ENCODE data around the gene ATXN3. TPM values are rescaled to one million over a fixed set of nuclear protein-coding genes. Genes with fewer than 3 reads are reported as not detected.

Gene ATXN3
- total RNA-seq, 1 experiment from 2014 or later = 33.1 TPM

- H3K4me1 Mint-ChIP-seq = peaks cover 21% of the 10 kb centered on the region
- H3K27me3 Mint-ChIP-seq (ENCODE audit: low read depth) = no peaks in the 10 kb centered on the region
- H3K4me3 Mint-ChIP-seq = peak within 1 kb of the TSS; percentile 98
- ATAC-seq (peak; percentile 86), DNase-seq (ENCODE audit: low spot score) (peak; percentile 83)
- H3K27ac Mint-ChIP-seq = peak within 1 kb of the TSS; percentile 100
- peaks cover 29% of the 10 kb centered on the region for H3K36me3 Mint-ChIP-seq
- CTCF ChIA-PET = interaction anchor here (0.6 to 8.2 kb wide), 8 partner anchors 14 to 156 kb away, joined by 3 to 91 read pairs (median 4); partner anchors contain the start of gene ATXN3
- POLR2A ChIA-PET = interaction anchor here (0.7 to 3.6 kb wide), 11 partner anchors 10 to 207 kb away, joined by 3 to 30 read pairs (median 5); partner anchors contain the start of genes ATXN3, SLC24A4 and TRIP11
- 0 out of 2 replicates have a peak, but pooled peaks cover under 1% of the 10 kb centered on the region for H3K9me3 Mint-ChIP-seq
- TF ChIP-seq ZNF219 (CRISPR knock-in tag; IDR thresholded peaks at IDR 0.05; ENCODE audit: borderline replicate concordance) = 0 out of 2 replicates have a peak, but pooled peaks have one; percentile 11
- TF ChIP-seq, protein P1, sequence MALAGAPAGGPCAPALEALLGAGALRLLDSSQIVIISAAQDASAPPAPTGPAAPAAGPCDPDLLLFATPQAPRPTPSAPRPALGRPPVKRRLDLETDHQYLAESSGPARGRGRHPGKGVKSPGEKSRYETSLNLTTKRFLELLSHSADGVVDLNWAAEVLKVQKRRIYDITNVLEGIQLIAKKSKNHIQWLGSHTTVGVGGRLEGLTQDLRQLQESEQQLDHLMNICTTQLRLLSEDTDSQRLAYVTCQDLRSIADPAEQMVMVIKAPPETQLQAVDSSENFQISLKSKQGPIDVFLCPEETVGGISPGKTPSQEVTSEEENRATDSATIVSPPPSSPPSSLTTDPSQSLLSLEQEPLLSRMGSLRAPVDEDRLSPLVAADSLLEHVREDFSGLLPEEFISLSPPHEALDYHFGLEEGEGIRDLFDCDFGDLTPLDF (CRISPR knock-in tag; IDR thresholded peaks at IDR 0.05) = peak; percentile 41; the same call in 1 of the 2 replicates
- TF ChIP-seq ESRRA (CRISPR knock-in tag; IDR thresholded peaks at IDR 0.05; ENCODE audit: borderline replicate concordance) = peak; percentile 56; the same call in 1 of the 2 replicates
- peak; percentile 58; the same call in 1 of the 2 replicates for TF ChIP-seq ATF1 (CRISPR knock-in tag; IDR thresholded peaks at IDR 0.05)
- TF ChIP-seq, protein P2, sequence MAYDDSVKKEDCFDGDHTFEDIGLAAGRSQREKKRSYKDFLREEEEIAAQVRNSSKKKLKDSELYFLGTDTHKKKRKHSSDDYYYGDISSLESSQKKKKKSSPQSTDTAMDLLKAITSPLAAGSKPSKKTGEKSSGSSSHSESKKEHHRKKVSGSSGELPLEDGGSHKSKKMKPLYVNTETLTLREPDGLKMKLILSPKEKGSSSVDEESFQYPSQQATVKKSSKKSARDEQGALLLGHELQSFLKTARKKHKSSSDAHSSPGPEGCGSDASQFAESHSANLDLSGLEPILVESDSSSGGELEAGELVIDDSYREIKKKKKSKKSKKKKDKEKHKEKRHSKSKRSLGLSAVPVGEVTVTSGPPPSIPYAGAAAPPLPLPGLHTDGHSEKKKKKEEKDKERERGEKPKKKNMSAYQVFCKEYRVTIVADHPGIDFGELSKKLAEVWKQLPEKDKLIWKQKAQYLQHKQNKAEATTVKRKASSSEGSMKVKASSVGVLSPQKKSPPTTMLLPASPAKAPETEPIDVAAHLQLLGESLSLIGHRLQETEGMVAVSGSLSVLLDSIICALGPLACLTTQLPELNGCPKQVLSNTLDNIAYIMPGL (CRISPR knock-in tag; IDR thresholded peaks at IDR 0.05) = peak; percentile 77; the same call in 1 of the 2 replicates
- TF ChIP-seq, protein P3, sequence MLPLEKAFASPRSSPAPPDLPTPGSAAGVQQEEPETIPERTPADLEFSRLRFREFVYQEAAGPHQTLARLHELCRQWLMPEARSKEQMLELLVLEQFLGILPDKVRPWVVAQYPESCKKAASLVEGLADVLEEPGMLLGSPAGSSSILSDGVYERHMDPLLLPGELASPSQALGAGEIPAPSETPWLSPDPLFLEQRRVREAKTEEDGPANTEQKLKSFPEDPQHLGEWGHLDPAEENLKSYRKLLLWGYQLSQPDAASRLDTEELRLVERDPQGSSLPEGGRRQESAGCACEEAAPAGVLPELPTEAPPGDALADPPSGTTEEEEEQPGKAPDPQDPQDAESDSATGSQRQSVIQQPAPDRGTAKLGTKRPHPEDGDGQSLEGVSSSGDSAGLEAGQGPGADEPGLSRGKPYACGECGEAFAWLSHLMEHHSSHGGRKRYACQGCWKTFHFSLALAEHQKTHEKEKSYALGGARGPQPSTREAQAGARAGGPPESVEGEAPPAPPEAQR (CRISPR knock-in tag; IDR thresholded peaks at IDR 0.05) = no peak
- TF ChIP-seq, protein P4, sequence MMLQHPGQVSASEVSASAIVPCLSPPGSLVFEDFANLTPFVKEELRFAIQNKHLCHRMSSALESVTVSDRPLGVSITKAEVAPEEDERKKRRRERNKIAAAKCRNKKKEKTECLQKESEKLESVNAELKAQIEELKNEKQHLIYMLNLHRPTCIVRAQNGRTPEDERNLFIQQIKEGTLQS (CRISPR knock-in tag; conservative IDR thresholded peaks at IDR 0.05) = no peak
- TF ChIP-seq, protein P5, sequence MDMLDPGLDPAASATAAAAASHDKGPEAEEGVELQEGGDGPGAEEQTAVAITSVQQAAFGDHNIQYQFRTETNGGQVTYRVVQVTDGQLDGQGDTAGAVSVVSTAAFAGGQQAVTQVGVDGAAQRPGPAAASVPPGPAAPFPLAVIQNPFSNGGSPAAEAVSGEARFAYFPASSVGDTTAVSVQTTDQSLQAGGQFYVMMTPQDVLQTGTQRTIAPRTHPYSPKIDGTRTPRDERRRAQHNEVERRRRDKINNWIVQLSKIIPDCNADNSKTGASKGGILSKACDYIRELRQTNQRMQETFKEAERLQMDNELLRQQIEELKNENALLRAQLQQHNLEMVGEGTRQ (CRISPR knock-in tag; IDR thresholded peaks at IDR 0.05) = peak; percentile 10; the same call in 1 of the 2 replicates
- TF ChIP-seq, protein P6, sequence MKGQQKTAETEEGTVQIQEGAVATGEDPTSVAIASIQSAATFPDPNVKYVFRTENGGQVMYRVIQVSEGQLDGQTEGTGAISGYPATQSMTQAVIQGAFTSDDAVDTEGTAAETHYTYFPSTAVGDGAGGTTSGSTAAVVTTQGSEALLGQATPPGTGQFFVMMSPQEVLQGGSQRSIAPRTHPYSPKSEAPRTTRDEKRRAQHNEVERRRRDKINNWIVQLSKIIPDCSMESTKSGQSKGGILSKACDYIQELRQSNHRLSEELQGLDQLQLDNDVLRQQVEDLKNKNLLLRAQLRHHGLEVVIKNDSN (CRISPR knock-in tag; IDR thresholded peaks at IDR 0.05) = peak; percentile 38; the same call in 1 of the 2 replicates
- TF ChIP-seq TCF7 (CRISPR knock-in tag; IDR thresholded peaks at IDR 0.05; ENCODE audit: low read depth) = no peak
- peak; percentile 47 for TF ChIP-seq TEAD1 (CRISPR knock-in tag; IDR thresholded peaks at IDR 0.05)
- TF ChIP-seq, protein P7, sequence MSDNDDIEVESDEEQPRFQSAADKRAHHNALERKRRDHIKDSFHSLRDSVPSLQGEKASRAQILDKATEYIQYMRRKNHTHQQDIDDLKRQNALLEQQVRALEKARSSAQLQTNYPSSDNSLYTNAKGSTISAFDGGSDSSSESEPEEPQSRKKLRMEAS (CRISPR knock-in tag; IDR thresholded peaks at IDR 0.05) = peak; percentile 76
- 0 out of 2 replicates have a peak, but pooled peaks have one; percentile 16 for TF ChIP-seq ZBTB43 (CRISPR knock-in tag; IDR thresholded peaks at IDR 0.05)
- no peak for TF ChIP-seq FOXP4 (CRISPR knock-in tag; IDR thresholded peaks at IDR 0.05)
- TF ChIP-seq ZNF423 (CRISPR knock-in tag; IDR thresholded peaks at IDR 0.05) = no peak
- TF ChIP-seq CREM (CRISPR knock-in tag; IDR thresholded peaks at IDR 0.05) = peak; percentile 64
- 0 out of 2 replicates have a peak, but pooled peaks have one; percentile 18 for TF ChIP-seq NFYB (CRISPR knock-in tag; conservative IDR thresholded peaks at IDR 0.05; ENCODE audit: low read depth)
- peak; percentile 46; the same call in 1 of the 2 replicates for TF ChIP-seq GABPB1 (CRISPR knock-in tag; IDR thresholded peaks at IDR 0.05)
- TF ChIP-seq FOXP1 (CRISPR knock-in tag; IDR thresholded peaks at IDR 0.05; ENCODE audit: borderline replicate concordance) = 0 out of 2 replicates have a peak, but pooled peaks have one; percentile 28
- peak; percentile 82 for TF ChIP-seq ARID4B (CRISPR knock-in tag; IDR thresholded peaks at IDR 0.05; ENCODE audit: borderline replicate concordance)
Measured at GRCh38 chr14:92121670-92122350, 15.4 kb upstream of the ATXN3 start, which contains the start of the genes CPSF2 and NDUFB1. CPSF2 (plus strand) TSS chr14:92121969; CDS start chr14:92130985, 9,016 bp downstream. NDUFB1 (minus strand) TSS chr14:92121706; CDS start chr14:92117637, 4,069 bp downstream.
